Body of pancreas (tissue), 4 donors: ENCODE results near the gene MMD2. TPM values are rescaled to one million over a fixed set of nuclear protein-coding genes. Genes with fewer than 3 reads are reported as not detected.
"Not testable (repeated sequence)": the region's sequence is repeated elsewhere in the genome, so short reads cannot be mapped to it uniquely, and the experiment has no call there.

Experiments
- ATAC-seq: fragments of 150-250 bp; one replicate; pipeline ENCODE4 v1.9.1; 2016
- DNase-seq, 4 donors: peaks; one replicate each; pipeline ENCODE4 v3.0.0-alpha.2; 2019
- H3K27ac ChIP-seq, 4 donors: fragments of 200-600 bp; sonication (generic); 1 replicate in 3 of 4; 2 replicates in 1 of 4; pipeline versions ENCODE4 v1.5.1 to v1.6.1; 2016 to 2019; ENCODE audit warnings: mild to moderate bottlenecking in 1 of 4, mixed read lengths in 1 of 4, moderate library complexity in 1 of 4
- H3K27me3 ChIP-seq, 2 donors: fragments of 200-600 bp; sonication (generic); one replicate each; pipeline ENCODE4 v1.6.0; 2016; ENCODE audit warnings: mild to moderate bottlenecking in 1 of 2
- H3K36me3 ChIP-seq, 2 donors: fragments of 200-600 bp; sonication (generic); replicated peaks in 1 of 2; 2 replicates each; pipeline ENCODE4 v1.5.1; 2016; ENCODE audit warnings: low read depth in 2 of 2; ENCODE audit not compliant: insufficient read depth in 1 of 2
- H3K4me1 ChIP-seq: fragments of 200-600 bp; sonication (generic); one replicate; pipeline ENCODE4 v1.6.0; 2016
- H3K4me3 ChIP-seq, 2 donors: fragments of 200-600 bp; sonication (generic); 1 replicate in 1 of 2; 2 replicates in 1 of 2; pipeline ENCODE4 v1.5.1; 2016 to 2019
- H3K9me3 ChIP-seq, 3 donors: fragments of 200-600 bp; sonication (generic); 1 replicate in 2 of 3; 2 replicates in 1 of 3; pipeline ENCODE4 v1.5.1; 2016
- CTCF ChIP-seq, 7 experiments: fragments of 450-650 bp in 4 of 7; fragments of 200-600 bp in 3 of 7; sonication (generic) in 3 of 7; IDR thresholded peaks; one replicate each; pipeline ENCODE4 v1.5.1; 2016 to 2019; ENCODE audit warnings: antibody characterized with exemption in 7 of 7
- POLR2A ChIP-seq, 3 donors: fragments of 450-650 bp; IDR thresholded peaks; one replicate each; pipeline ENCODE4 v1.6.1; 2016; ENCODE audit warnings: antibody characterized with exemption in 3 of 3, mild to moderate bottlenecking in 2 of 3
- WGBS, 2 donors: methylation state at CpG; one replicate each; pipeline ENCODE4 v1.1.5; 2017; 5-methylcytosine and 5-hydroxymethylcytosine counted together
- intact Hi-C: fragments of 100-400 bp; cut with DNase I; formaldehyde crosslinking; loops from one replicate; pipeline ENCODE4 v1.15.1; 2023
- total RNA-seq, 2 donors: library from RNA; depleted of rRNA; stranded (reverse); fragments of >200 nt; gene quantifications; one replicate each; pipeline ENCODE4 v1.1.0, GENCODE V29; 2016

Gene MMD2
- total RNA-seq, 2 donors from 2014 or later: not detected

- H3K27me3 ChIP-seq: no peaks in the 10 kb centered on the region
- no peak overlapping the region for H3K27ac ChIP-seq
- H3K9me3 ChIP-seq: no peaks in the 10 kb centered on the region
- H3K36me3 ChIP-seq: no peaks in the 10 kb centered on the region
- no peaks in the 10 kb centered on the region for H3K4me1 ChIP-seq
- intact Hi-C loops: no loop called here
- 75 to 84% methylated on average over 7 to 8 of the region's 8 CpGs for WGBS, 2 donors
- no peak overlapping the region for H3K4me3 ChIP-seq
- TF ChIP-seq POLR2A (IDR thresholded peaks at IDR 0.05): no peak
- ATAC-seq: no peak
- no peak for DNase-seq
Observed at GRCh38 chr7:4893929-4894475, 65.0 kb downstream of the MMD2 start.

DNA sequence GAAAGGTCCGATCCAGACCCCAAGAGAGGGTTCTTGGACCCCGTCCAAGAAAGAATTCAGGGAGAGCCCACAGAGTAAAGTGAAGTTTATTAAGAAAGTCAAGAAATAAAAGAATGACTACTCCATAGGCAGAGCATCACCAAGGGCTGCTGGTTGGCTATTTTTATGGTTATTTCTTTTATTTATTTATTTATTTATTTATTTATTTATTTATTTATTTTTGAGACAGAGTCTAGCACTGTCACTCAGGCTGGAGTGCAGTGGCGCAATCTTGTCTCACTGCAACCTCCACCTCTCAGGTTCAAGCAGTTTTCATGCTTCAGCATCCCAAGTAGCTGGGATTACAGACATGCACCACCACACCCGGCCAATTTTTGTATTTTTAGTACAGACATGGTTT is 65.8 kb downstream of the MMD2 start:
- intact Hi-C loops: not testable (repeated sequence)

GRCh38 chr7:4891522-4891921 is 67.5 kb downstream of the MMD2 start:
- DNase-seq, H3K36me3 ChIP-seq, H3K9me3 ChIP-seq, ATAC-seq, H3K4me1 ChIP-seq, intact Hi-C loops, H3K27me3 ChIP-seq, H3K27ac ChIP-seq, H3K4me3 ChIP-seq: not testable (repeated sequence)
- 48 to 57% methylated on average over 2 of the region's 2 CpGs for WGBS, 2 donors

More for the DNA sequence above, 65.8 kb downstream of the MMD2 start:
- not testable (repeated sequence) for H3K36me3 ChIP-seq, H3K4me3 ChIP-seq, DNase-seq, H3K27me3 ChIP-seq, H3K27ac ChIP-seq, H3K4me1 ChIP-seq, H3K9me3 ChIP-seq, ATAC-seq
- 60 to 65% methylated on average over 4 of the region's 4 CpGs for WGBS, 2 donors

GRCh38 chr7:4889682-4890081 is 69.3 kb downstream of the MMD2 start:
- TF ChIP-seq CTCF (IDR thresholded peaks at IDR 0.05): no peak
- TF ChIP-seq POLR2A (IDR thresholded peaks at IDR 0.05): no peak

GRCh38 chr7:4888161-4888560 is 70.8 kb downstream of the MMD2 start:
- H3K27ac ChIP-seq: no peak overlapping the region
- H3K4me3 ChIP-seq: no peak overlapping the region
- 39 to 64% methylated on average over 3 of the region's 3 CpGs for WGBS, 2 donors
- intact Hi-C loops: no loop called here
- no peaks in the 10 kb centered on the region for H3K9me3 ChIP-seq
- H3K36me3 ChIP-seq: no peaks in the 10 kb centered on the region
- no peaks in the 10 kb centered on the region for H3K27me3 ChIP-seq
- no peak for DNase-seq
- H3K4me1 ChIP-seq: peaks cover 10% of the 10 kb centered on the region
- TF ChIP-seq POLR2A (IDR thresholded peaks at IDR 0.05) (no peak), CTCF (IDR thresholded peaks at IDR 0.05) (no peak)
- ATAC-seq: no peak

More at GRCh38 chr7:4889682-4890081, 69.3 kb downstream of the MMD2 start:
- no peak overlapping the region for H3K27ac ChIP-seq
- H3K9me3 ChIP-seq: no peaks in the 10 kb centered on the region
- intact Hi-C loops: no loop called here
- 42 to 47% methylated on average over 1 of the region's 1 CpG for WGBS, 2 donors
- no peak for DNase-seq
- H3K4me1 ChIP-seq: no peaks in the 10 kb centered on the region
- H3K27me3 ChIP-seq: no peaks in the 10 kb centered on the region
- no peaks in the 10 kb centered on the region for H3K36me3 ChIP-seq
- no peak for ATAC-seq
- no peak overlapping the region for H3K4me3 ChIP-seq

DNA sequence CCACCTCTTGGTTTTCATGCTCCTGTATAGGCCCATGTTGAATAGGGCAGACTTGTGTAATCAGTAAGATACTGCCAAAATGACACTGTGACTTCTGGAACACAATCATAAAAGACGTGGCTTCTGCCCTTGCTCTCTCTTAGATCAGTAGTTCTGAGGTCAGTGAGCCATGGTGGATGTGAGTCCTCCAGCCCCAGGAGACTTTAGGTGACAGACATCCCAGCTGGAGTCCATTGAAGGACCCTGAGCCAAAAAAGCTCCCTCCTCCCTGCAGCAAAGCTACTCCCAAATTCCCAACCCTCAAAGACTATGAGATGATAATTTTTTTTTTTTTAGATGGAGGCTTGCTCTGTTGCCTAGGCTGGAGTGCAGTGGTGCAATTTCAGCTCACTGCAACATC is 72.3 kb downstream of the MMD2 start:
- Histone ChIP-seq H3K27ac (no peak overlapping the region), H3K4me1 (peaks cover 17% of the 10 kb centered on the region), H3K4me3 (no peak overlapping the region), H3K9me3 (no peaks in the 10 kb centered on the region), H3K36me3 (no peaks in the 10 kb centered on the region), H3K27me3 (no peaks in the 10 kb centered on the region)
- intact Hi-C loops: no loop called here
- WGBS, 2 donors: 47% methylated on average over 1 of the region's 1 CpG; no CpG with 5 or more reads in 1 of the 2 donors
- ATAC-seq (no peak), DNase-seq (no peak)
- TF ChIP-seq CTCF (IDR thresholded peaks at IDR 0.05) (no peak), POLR2A (IDR thresholded peaks at IDR 0.05) (no peak)
